ENCODE results near the gene MBTPS1.

Gene MBTPS1

DNA sequence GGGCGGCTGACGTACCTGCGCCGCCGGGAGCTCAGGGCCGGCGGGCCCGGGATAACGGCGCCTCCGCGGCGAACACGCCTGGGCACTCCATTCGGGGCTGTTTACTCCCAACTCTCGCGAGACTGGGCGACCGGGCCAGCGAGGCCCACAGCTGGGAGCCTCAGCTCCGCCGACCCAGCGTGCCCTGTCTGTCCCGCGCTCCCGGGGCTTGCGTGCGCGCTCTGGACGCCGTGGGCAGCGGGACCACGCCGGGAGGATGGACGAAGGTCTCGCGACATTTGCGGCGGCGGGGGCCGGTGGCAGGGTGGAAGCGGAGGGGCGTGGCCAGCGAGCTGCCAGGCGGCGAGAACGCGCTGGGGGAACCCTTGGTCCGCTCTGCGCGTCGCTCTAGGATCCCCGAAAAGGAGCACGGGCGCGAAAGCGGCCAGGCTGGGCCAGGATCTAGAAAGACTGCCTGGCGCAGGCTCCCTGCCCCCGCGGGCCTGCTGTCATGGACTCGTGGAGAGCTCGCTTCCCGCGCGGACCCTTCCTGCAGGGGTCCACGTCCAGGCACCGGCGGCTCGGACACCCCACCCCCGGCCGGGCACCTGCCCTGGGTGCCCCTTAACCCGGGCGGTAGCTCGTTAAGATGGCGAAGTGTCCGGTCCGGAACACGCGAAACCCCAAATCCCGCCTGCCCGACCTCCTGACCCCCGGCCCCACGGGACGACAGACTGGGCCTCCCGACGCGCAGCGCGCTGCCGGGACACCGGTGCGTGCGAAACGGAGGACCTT is at the start of gene MBTPS1:
TSS of gene MBTPS1 (minus strand) at position 223 of the 774 bp plus-strand sequence. CDS start 15,159 bp downstream, outside the sequence.
- peak; percentile 97 for DNase-seq

DNA sequence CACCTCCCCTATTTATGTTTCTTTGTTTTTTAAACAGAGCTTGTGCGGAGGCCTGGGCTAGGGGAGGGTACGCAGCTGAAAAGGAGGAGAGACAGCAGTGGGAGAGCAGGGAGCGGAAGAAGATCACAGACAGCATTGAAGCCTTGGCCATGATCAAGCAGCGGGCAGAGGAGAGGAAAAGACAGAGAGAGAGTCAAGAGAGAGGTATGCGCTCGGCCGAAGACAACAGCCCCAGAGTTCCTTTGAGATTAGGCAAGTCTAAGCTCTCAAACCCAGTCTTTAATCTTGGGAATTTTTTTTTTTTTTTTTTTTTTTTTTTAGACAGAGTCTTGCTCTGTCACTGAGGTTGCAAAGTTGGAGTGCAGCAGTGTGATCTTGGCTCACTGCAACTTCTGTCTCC is 49.0 kb upstream of the MBTPS1 start:
- DNase-seq: no peak

DNA sequence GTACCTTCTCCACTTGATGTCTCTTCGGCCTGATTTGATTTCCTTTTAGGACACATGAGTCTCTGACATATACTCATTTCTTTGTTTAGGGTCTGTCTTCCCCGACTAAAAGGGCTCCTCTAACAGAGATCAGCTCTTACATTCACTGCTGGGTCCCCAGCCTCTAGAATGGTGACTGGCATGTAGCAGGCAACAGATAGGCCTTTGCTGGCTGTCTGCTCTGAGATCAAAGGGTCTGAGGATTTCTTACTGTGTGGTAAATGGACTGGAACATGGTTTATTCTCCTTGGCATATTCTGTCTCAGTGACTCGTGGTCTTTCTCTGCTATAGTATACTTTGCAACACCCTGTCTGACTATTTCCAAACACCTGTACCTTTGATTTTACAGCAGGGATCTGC is 45.1 kb upstream of the MBTPS1 start:
- DNase-seq: no peak

DNA sequence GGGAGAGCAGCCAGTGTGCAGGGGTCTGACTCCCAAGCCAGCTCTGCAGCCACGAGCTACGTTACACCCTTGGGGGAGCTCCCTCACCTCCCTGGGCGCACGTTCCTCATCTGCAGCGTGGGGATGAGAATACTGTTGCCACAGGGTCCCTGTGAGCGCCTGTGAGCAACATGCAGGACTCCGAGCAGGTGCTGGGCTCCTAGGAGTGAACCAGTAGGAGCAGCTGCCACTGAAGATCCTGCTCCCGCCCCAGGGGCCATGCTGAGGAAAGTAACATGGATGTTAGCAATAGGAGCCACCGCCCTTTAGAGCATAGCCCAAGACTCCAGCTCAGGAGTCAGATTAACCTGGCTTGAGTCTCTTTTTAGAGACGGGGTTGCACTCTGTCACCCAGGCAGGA is 44.3 kb upstream of the MBTPS1 start:
- DNase-seq: no peak

DNA sequence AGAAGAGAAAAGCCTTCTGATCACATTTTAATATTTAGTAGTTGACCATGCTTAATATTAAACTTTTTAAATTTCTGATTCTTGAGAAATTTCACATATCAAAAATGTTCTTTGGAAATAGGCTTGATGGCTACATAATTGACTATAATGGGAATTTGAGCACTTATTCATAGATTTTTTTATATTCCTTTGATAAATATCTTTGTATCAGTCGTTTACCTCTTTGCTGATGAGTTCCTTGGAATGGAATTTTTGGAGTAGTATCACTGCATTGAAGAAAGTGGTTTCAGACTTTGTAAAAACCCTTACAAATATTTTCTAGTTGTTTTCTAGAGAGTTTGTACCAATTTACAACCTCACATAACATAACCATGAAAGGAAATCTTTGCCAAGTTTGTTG is 43.1 kb upstream of the MBTPS1 start:
- no peak for DNase-seq

DNA sequence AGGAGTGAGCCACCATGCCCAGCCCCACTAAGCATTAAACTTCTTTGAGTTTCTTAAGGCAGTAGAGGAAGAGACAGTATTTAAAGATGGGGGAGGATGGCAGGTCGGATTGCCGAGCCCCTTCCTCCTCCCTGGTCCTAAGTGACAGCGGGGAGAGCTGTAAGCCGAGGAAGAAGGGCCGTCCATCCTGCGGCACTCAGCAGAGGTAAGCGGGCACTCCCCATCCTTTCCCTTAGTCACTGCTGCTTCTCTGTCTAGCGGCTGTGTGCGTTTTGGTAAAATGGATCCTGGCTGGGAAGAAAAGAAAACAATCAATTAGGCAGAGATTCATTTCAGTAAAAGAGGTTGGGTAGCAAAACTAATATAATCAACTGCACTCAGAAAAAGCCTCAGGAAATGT is 42.3 kb upstream of the MBTPS1 start:
- no peak for DNase-seq

DNA sequence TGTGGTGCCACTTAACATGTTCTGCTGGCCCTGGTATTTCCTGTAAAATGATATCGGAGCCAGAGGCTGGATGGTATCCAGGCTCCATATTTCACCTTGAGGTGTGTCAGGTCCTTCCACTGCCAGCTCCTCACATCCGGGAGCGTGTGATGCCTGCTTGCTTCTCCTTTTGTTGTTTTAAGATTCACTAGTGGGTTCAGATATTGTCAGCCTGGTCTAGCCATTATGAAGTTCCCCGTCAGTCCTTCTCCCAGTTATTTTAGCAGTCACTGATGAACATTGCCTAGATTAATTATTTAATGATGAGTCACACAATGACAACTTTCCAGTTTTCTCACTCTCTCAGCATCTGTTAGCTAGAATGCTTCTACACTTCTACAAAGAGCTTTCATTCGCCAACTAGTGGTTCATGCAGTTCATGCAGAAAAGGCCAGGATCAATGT is 39.6 kb upstream of the MBTPS1 start:
- DNase-seq: no peak

DNA sequence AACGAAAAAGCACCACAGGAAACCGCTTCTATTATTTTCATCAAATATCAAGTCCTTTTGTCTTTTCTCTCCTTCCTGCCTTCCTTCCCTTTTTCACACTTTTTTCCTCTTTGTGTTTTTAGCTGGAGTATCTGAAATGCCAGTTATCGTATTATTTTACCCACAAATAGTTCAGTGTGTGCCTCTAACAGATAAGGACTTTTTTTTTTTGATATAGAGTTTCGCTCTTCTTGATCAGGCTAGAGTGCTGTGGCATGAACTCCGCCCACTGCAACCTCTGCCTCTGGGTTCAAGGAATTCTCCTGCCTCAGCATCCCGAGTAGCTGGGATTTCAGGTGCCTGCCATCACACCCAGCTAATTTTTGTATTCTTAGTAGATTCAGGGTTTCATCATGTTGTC is 39.0 kb upstream of the MBTPS1 start:
- DNase-seq: no peak

DNA sequence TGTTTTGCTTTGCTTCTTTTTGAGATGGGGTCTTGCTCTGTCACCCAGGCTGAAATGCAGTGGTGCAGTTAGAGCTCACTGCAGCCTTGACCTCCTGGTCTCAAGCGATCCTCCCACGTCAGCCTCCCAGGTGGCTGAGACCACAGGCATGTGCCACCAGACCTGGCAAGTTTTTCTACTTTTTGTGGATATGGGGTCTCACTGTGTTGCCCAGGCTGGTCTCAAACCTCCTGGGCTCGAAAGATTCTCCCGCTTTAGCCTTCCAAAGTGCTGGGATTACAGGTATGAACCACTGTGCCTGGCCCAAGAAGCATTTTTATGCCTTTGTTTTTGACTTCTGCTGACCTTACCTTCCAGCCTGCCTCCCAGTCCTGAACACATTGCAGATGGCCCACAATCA is 38.5 kb upstream of the MBTPS1 start:
- DNase-seq: no peak

DNA sequence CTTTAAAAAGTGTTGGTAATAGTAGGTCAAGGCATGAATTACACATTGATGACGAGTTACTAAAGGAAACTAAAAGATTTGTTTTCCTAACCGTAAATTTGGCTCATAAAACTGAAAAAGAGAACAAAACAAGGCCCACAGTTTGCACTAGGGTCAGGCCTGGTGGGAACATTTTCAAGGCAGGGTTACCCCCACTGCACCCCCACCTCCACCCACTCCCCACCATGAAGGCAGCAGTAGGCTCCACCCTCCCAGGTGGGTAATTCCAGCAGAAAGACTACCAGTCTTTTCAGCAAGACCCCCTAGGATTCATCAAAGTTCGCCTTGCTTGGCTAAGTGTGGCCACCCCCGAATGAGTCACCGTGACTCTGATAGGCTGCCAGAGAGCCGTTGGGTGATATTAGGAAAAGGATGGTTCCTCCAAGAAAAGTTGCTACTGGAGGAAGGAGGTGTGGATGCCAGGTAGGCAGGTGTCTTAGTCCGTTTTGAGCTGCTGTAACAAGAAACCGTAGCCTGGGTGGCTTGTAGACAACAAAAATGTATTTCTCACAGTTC is 37.0 kb upstream of the MBTPS1 start:
- DNase-seq: no peak

DNA sequence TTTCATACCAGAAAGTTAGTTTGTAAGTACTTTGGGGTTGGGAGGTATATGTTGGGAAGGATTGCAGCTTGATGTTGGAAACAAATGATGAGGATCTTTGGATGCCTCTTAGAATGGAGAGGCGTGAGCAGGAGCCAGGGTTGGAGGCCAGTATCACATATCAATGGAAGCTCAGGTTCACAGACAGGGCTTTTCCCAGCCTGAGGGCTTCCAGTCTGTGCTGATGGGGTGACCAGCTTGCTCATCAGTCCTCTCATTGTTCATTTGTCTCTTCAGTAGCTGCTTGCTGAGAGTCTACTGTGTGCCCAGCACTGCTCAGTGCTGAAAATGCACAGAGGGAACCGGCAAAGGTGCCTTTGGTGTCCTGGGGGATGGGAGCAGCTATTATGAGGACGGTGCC is 34.2 kb upstream of the MBTPS1 start:
- DNase-seq: no peak

DNA sequence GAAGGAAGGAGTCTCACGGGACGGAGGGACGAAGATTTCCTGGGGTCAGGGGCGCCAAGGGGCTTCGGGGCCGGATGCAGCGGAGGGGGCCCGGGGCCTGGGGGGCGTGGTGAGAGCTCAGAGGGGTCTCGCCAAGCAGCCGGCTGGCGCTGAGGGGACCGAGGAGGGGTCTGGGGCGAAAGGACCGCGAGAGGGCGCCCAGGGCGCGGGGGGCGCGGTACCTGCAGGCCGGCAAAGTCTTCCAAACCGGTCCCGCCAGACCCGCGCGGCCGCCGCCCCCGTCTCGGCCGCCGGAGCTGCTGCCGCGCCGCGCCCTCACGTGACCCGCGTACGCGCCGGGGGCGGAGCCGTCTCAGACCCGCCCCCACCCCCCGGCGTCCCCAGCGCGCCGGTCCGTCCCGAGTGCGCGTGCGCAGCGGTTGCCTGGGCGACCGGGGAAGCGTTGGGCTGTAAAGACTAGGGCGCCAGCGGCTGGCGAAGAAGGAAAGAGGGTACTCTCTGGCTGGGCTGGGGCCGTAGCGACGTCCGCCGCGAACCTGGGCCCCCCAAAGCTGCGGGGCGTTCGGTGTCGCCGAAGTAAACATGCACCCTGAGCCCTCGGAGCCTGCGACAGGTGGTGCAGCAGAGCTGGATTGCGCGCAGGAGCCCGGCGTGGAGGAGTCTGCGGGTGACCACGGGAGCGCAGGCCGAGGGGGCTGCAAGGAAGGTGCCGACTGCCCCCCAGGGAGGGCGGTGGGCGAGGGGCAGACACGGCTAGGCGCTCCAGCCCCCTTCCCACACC is 28.3 kb upstream of the MBTPS1 start, which contains the start of the genes DNAAF1 and HSDL1:
TSS of gene DNAAF1 (plus strand) at position 450 of the 781 bp plus-strand sequence. CDS start at position 583, 133 bp downstream.
TSS of gene HSDL1 (minus strand) at position 319 of the 781 bp plus-strand sequence. CDS start 13,856 bp downstream, outside the sequence.
- DNase-seq: peak; percentile 89

DNA sequence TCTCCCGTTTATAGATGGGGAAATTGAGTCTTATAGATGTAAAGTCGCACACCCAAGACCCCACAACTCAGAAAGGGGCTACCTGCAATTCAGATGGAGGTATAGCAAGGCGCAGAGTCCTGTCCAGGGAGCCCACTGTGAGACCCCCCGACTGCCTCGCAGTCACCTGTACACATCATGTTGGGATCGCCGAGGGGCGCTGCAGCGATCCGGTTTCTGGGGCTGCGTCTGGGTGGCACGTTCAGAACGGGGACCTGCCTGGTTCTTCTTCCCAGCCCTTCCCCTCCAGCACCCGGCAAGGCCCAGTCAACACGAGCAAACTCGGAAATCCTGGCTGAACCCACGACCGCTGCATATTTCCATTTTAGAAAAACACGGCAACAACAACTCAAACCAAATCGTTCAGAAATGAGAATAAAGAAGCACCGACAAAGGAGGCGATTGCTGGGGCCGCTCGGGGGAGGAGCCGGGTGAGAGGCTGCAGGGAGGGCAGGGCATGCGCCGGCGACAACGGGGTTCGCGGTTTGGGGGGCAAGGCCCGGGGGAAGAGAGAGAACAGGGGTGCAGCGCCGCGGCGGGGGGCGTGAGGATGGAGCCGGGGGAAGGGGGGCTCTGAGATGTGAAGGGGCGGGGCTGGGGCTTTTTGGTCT is 27.6 kb upstream of the MBTPS1 start:
- DNase-seq: no peak

DNA sequence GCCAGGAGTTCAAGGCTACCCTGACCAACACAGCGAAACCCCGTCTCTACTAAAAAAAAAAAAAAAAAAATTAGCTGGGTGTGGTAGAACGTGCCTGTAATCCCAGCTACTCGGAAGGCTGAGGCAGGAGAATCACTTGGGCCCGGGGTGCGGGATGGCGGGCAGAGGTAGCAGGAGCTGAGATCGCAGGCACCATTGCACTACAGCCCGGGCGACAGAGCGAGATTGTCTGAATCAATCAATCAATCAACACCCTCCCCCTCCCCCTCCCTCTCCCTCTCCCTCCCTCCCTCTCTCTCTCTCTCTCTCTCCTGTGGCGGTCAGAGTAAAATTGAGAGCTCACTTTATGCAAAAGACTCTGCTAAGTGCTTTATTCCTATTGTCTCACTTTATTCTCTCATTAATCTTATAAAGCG is 27.1 kb upstream of the MBTPS1 start:
- no peak for DNase-seq

DNA sequence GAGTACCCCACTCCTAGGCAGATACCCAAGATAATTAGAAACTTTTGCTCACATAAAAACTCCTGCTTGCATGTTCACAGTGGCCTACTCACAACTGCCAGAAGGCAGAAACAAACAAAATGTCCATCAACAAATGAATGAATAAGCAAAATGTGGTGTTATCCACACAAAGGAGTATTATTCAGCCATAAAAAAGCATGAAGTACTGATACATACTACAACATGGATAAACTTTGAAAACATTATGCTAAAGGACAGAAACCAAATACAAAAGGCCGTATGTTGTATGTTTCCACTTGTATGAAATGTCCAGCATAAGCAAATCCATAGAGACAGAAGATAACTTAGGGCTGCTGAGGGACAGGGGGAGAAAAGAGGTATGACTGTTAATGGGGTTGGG is 26.3 kb upstream of the MBTPS1 start:
- no peak for DNase-seq

DNA sequence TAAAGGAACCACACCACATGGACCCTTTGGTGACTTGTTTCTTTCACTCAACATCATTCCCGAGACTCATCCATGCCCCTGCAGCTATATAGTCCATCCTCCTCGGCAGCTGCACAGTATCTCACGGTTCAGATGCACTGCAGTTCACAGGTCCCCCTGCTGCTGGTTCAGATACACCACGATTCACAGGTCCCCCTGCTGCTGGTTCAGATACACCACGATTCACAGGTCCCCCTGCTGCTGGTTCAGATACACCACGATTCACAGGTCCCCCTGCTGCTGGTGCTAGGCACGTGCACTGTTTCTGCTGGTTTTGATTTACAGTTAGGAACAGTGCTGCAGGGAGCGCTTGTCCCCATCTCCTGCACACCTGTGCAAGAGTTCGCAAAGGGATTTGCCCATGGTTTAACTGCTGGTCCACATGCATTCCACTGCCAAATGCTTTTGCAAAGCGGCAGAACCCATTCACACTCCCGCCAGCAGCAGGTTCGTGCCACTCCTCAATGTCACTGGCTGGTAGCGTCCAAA is 24.5 kb upstream of the MBTPS1 start:
- no peak for DNase-seq

DNA sequence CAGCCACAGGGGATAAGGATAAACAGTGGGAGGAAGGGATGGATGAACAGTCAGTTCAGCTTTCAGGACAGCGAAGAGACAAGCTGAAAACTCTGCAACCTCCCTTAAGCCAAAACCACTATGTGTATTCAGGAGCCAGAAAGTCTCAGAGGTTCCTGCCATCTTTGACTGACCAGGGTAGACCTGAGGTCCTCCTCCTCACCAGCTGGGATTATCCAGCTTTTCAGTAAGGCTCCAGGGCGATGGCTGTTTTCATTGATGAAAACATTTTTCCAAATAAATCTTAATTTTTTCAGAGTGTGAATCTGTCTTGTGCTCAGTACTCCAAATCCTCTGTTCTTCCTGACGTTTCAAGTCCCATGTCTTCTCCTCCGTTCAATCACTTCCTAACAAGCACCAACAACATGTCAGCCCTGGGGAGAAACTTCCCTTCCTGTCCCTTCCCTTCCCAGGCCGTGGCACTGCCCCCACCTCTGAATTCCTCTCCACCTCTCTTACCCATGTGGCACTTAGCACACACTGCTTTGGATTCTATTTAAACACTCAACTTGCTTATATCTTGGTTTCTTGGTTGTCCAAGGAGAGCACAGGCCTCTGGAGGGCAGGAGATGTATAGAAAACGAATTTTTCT is 23.0 kb upstream of the MBTPS1 start:
- no peak for DNase-seq

DNA sequence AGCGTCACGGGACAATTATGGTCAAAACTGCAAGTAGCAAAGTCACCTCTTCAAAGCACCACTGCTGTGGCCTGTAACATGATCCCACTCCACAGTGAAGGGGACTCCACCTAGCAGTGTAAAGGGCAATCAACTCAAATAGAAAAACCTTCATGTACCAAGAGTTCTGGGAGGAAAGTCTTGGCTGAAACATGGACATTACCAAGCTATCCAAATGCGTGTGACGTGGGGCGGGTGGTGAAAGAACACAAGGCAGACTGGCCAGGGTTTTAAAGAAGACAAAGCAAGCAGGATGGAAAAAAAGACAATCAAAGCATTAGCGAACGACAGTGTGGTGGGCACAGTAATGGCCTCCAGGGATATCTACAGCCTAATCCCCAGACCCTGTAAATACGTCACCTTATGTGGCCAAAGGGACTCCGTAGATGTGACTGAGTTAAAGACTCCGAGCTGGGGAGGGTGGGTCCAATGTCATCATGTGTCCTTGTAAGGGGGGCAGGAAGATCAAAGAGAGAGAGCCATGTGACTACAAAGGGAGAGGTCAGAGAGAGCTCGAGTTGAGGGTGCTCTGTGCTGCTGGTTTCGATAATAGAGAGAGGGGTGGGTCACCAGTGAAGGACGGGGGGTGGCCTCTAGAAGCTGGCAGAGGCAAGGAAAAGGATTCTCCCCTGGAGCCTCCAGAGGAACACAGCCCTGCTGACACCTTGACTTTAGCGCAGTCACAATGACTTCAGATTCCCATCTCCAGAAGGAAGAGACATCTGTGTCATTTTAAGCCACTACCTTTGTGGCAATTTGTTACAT is 22.3 kb upstream of the MBTPS1 start:
- peak; percentile 51 for DNase-seq

DNA sequence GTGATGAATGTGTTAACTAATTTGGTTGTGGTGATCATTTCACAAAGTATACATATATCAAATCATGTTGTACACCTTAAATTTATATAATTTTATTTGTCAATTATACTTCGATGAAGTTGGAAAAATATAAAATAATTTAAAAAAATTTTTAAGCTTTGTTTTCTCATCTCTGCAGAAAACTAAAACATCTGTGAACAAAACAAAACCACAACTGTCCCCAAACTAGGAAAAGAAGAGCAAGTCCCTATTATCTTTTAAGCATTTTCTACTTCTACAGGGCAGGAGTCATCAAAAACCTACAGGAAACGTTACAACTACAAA is 21.7 kb upstream of the MBTPS1 start:
- no peak for DNase-seq

DNA sequence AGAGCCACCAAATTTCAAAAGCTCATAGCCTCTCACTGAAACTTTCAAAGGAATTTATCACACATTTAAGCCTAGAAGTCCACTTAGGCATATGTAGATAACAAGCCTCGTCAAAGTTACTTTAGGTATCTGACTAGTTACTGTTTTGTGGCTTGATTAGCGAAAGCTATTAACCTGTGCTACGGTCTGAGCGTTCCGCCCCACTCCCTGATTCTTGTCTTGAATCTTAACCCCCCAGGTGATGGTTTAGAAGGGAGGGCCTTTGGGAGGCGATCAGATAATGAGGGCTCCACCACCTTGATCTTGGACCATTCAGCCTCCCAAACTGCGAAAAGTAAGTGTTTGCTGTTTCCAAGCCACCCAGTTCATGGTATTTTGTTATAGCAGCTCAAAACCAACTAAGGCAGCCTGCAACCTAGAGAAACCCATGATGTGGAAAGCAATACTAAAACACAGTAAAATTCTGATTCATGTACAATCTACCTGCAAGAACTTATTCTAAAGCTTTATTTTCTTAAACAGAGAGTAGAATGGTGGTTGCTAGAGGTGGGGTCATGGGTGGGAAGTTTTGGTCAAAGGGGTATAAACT is 21.1 kb upstream of the MBTPS1 start:
- no peak for DNase-seq

DNA sequence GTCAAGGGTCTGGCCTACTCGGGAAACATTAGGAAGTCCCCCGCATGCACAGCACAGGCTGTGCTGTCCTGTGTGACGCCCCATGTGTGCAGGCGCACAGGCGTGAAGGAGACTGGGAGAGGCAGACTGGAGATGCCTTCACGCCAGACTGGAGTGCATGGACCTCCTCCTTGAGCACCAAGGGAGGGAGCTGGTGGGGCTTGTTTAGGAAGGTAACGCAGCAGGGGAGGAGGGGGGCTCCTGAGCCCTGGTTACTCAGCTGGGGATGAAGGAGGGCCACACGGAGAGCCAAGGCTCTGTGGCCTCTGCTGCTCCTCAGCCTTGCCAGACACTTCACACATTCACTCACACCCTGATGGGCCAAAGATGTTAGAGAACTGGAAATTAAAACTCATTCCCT is 20.5 kb upstream of the MBTPS1 start:
- DNase-seq: no peak
